Prostate gland (tissue), 2 donors: ENCODE results near the gene PAN3. TPM values are rescaled to one million over a fixed set of nuclear protein-coding genes. Genes with fewer than 3 reads are reported as not detected.

ENCODE experiments used
- DNase-seq: peaks from one replicate; pipeline ENCODE4 v3.0.0-alpha.2; 2019; ENCODE audit warnings: low spot score
- H3K27ac ChIP-seq, 2 donors: fragments of 200-600 bp; sonication (generic); 2 replicates each; pipeline ENCODE4 v1.5.1; 2017 to 2019
- H3K27me3 ChIP-seq: fragments of 200-600 bp; sonication (generic); replicated peaks from 2 replicates; pipeline ENCODE4 v1.5.1; 2019; ENCODE audit not compliant: insufficient read depth
- H3K36me3 ChIP-seq, 2 donors: fragments of 200-600 bp; sonication (generic); 1 replicate in 1 of 2; 2 replicates in 1 of 2; pipeline versions ENCODE4 v1.5.1 to v1.8.1; 2017 to 2019
- H3K4me1 ChIP-seq: fragments of 200-600 bp; sonication (generic); replicated peaks from 2 replicates; pipeline ENCODE4 v1.5.1; 2019
- H3K4me3 ChIP-seq, 2 donors: fragments of 200-600 bp; sonication (generic); 2 replicates each; pipeline ENCODE4 v1.5.1; 2017 to 2019
- H3K9me3 ChIP-seq: fragments of 200-600 bp; sonication (generic); 2 replicates; pipeline ENCODE4 v1.5.1; 2017
- CTCF ChIP-seq, 4 experiments: fragments of 200-600 bp in 2 of 4; fragments of 450-650 bp in 2 of 4; sonication (generic) in 2 of 4; IDR thresholded peaks; 1 replicate in 3 of 4; 2 replicates in 1 of 4; pipeline ENCODE4 v1.5.1; 2016 to 2019; ENCODE audit warnings: antibody characterized with exemption in 4 of 4, mild to moderate bottlenecking in 2 of 4, moderate library complexity in 2 of 4
- POLR2A ChIP-seq: fragments of 450-650 bp; IDR thresholded peaks from one replicate; pipeline ENCODE4 v1.6.1; 2016; ENCODE audit warnings: antibody characterized with exemption, mild to moderate bottlenecking
- POLR2AphosphoS5 ChIP-seq: sonication (generic); formaldehyde crosslinking; IDR thresholded peaks from one replicate; pipeline ENCODE4 v1.6.1; 2017; ENCODE audit warnings: antibody characterized with exemption
- WGBS: methylation state at CpG from one replicate; pipeline ENCODE4 v1.1.5; 2018; 5-methylcytosine and 5-hydroxymethylcytosine counted together
- intact Hi-C: fragments of 100-400 bp; cut with DNase I; formaldehyde crosslinking; loops from one replicate; pipeline ENCODE4 v1.14.2; 2022
- total RNA-seq, 2 donors: library from RNA; depleted of rRNA; stranded (reverse); fragments of >200 nt; gene quantifications; one replicate each; pipeline ENCODE4 v1.1.0, GENCODE V29; 2016

Gene PAN3
- total RNA-seq, 2 donors from 2014 or later = 31.4 to 51.7 TPM

DNA sequence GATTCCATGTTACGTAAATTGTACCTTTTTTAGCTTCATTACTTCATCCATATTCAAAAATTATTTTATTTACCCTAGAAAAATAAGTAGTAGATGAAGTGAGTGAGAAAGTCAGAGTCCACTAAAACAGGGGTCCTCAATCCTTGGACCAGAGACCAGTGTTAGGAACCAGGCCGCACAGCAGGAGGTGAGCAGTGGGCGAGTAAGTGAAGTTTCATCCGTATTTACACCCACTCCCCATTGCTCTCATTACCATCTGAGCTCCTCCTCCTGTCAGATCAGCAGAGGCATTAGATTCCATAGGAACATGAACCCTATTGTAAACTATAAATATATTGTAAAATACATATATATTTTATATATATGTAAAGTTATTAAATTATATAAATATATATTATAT lies 119.0 kb downstream of the PAN3 start:
- Histone ChIP-seq H3K4me3 (no peak overlapping the region), H3K27ac (no peak overlapping the region), H3K27me3 (no peaks in the 10 kb centered on the region), H3K4me1 (no peaks in the 10 kb centered on the region), H3K36me3 (no peaks in the 10 kb centered on the region), H3K9me3 (no peaks in the 10 kb centered on the region)
- WGBS = 96% methylated on average over 4 of the region's 4 CpGs
- TF ChIP-seq POLR2AphosphoS5 (no peak), CTCF (IDR thresholded peaks at IDR 0.05) (no peak)
- intact Hi-C loops = no loop called here
- DNase-seq = no peak

- intact Hi-C loops = no loop called here
- no peaks in the 10 kb centered on the region for H3K4me1 ChIP-seq
- no peak for TF ChIP-seq POLR2A
- TF ChIP-seq POLR2AphosphoS5 = no peak
- TF ChIP-seq CTCF (IDR thresholded peaks at IDR 0.05) = no peak
- H3K27ac ChIP-seq = no peak overlapping the region
- no peak for DNase-seq
- no peak overlapping the region for H3K4me3 ChIP-seq
- H3K27me3 ChIP-seq = no peaks in the 10 kb centered on the region
- WGBS = 74% methylated on average over 3 of the region's 3 CpGs
- H3K36me3 ChIP-seq = no peaks in the 10 kb centered on the region
- H3K9me3 ChIP-seq = no peaks in the 10 kb centered on the region
Measured at GRCh38 chr13:28258417-28258816, 120.1 kb downstream of the PAN3 start.

DNA sequence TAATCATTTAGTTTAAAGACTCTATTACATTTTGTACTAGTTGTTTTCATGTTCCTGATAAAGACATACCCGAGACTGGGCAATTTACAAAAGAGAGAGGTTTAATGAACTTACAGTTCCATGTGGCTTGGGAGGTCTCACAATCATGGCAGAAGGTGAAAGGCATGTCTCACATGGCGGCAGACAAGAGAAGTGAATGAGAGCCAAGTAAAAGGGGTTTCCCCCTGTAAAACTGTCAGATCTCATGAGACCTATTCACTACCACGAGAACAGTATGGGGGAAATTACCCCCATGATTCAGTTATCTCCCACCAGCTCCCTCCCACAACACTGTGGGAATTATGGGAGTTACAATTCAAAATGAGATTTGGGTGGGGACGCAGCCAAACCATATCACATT lies 129.2 kb downstream of the PAN3 start:
- no peaks in the 10 kb centered on the region for H3K36me3 ChIP-seq
- TF ChIP-seq POLR2AphosphoS5 (no peak), POLR2A (no peak), CTCF (IDR thresholded peaks at IDR 0.05) (no peak)
- H3K27ac ChIP-seq = no peak overlapping the region
- H3K27me3 ChIP-seq = no peaks in the 10 kb centered on the region
- H3K9me3 ChIP-seq = no peaks in the 10 kb centered on the region
- H3K4me1 ChIP-seq = no peaks in the 10 kb centered on the region
- no peak for DNase-seq
- no peak overlapping the region for H3K4me3 ChIP-seq
- intact Hi-C loops = no loop called here
- WGBS = 84% methylated on average over 4 of the region's 4 CpGs

DNA sequence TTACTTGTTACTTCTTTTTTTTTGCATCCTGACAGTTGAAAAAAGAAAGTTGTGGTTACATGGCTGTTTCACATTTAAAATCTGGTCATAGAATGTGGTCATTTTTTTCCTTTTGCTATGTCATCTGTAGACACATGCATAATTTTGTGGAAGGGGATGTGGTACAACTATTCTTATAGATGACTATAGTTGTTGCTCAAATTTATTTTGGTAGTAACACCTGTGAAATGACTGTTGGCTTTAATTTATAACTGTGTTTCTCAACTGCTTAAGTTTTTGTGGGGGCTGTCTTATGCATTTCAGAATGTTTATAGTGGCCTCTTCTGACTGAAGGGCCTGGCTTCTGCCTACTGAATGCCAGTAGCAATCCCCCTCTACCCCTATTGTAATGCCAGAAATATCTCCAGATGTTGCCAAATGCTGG lies 130.5 kb downstream of the PAN3 start:
- Histone ChIP-seq H3K27ac (no peak overlapping the region), H3K4me3 (no peak overlapping the region), H3K27me3 (no peaks in the 10 kb centered on the region), H3K4me1 (no peaks in the 10 kb centered on the region), H3K36me3 (no peaks in the 10 kb centered on the region), H3K9me3 (no peaks in the 10 kb centered on the region)
- DNase-seq = no peak
- TF ChIP-seq CTCF (IDR thresholded peaks at IDR 0.05) = no peak
- intact Hi-C loops = no loop called here

- intact Hi-C loops = loop anchor here (10.0 kb wide), 1 partner anchor 126 kb away; no protein-coding TSS in a partner anchor
Measured at GRCh38 chr13:28271056-28271840, 132.9 kb downstream of the PAN3 start.

More at GRCh38 chr13:28271056-28271840, 132.9 kb downstream of the PAN3 start:
- Histone ChIP-seq H3K4me1 (no peaks in the 10 kb centered on the region), H3K27me3 (no peaks in the 10 kb centered on the region), H3K36me3 (no peaks in the 10 kb centered on the region), H3K27ac (no peak overlapping the region), H3K4me3 (no peak overlapping the region), H3K9me3 (no peaks in the 10 kb centered on the region)
- no peak for DNase-seq
- 94% methylated on average over 2 of the region's 2 CpGs for WGBS
- no peak for TF ChIP-seq POLR2AphosphoS5
- no peak for TF ChIP-seq POLR2A
- TF ChIP-seq CTCF (IDR thresholded peaks at IDR 0.05) = no peak
